Fibroblast of villous mesenchyme (primary cell): ENCODE measurements around the gene KIF5A. TPM values are rescaled to one million over a fixed set of nuclear protein-coding genes. Genes with fewer than 3 reads are reported as not detected.

ENCODE experiments used
- DNase-seq: peaks from one replicate; pipeline ENCODE4 v3.0.0-alpha.2; 2010; ENCODE audit warnings: low read depth
- H3K4me3 ChIP-seq: 2 replicates; pipeline ENCODE4 v1.5.1; 2011; ENCODE audit warnings: low read depth, mild to moderate bottlenecking, low read length
- total RNA-seq: library from RNA; depleted of rRNA; stranded (reverse); fragments of >200 nt; gene quantifications from 2 replicates; pipeline ENCODE4 v1.2.3, GENCODE V29; 2012
- TF ChIP-seq, protein P1 (sequence below): IDR thresholded peaks from 2 replicates; pipeline ENCODE4 v1.5.1; 2012; ENCODE audit warnings: low read depth, mild to moderate bottlenecking, low read length; ENCODE audit not compliant: insufficient read depth

The KIF5A gene
- total RNA-seq, 1 donor, result 0.86 TPM

DNA sequence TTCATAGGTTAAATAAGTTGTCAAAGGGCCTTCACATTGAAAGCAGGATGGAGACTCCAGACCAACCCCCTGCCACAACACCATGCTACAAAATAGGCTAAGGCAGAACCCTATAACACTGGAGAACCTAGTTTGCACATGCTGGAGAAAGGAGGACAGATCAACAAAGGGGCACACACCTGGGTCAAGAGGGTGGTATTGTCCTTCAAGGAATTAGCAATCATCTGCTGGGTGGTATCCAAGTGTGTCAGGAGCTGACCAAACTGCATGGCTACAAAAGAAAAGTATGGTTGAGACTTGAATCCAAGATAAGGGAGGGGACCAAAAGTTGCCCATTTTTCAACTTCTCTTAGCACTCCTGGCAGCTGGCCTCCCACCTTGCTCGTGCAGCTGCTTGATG is 18.0 kb upstream of the KIF5A start:
- TF ChIP-seq, protein P1, sequence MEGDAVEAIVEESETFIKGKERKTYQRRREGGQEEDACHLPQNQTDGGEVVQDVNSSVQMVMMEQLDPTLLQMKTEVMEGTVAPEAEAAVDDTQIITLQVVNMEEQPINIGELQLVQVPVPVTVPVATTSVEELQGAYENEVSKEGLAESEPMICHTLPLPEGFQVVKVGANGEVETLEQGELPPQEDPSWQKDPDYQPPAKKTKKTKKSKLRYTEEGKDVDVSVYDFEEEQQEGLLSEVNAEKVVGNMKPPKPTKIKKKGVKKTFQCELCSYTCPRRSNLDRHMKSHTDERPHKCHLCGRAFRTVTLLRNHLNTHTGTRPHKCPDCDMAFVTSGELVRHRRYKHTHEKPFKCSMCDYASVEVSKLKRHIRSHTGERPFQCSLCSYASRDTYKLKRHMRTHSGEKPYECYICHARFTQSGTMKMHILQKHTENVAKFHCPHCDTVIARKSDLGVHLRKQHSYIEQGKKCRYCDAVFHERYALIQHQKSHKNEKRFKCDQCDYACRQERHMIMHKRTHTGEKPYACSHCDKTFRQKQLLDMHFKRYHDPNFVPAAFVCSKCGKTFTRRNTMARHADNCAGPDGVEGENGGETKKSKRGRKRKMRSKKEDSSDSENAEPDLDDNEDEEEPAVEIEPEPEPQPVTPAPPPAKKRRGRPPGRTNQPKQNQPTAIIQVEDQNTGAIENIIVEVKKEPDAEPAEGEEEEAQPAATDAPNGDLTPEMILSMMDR, result no peak
- H3K4me3 ChIP-seq, result no peak overlapping the region
- DNase-seq, result no peak

DNA sequence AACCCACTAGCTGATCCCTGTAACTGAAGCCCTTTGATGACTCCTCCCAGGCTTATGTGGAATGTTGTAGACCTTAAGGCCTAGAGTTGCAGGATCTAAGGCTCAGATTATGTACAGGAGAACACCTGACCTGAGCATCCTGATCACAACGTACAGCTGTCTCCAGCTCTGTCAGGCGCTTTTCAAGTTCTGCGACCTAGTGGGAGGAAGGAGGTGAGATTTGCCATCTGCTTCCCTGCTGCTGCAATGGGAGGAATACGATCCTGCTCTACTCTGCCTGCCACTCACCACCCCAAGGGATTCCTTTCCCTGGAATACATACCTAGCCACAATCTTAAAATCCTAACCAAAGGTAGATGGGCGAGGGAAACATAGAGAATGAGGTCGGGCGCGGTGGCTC is 16.7 kb upstream of the KIF5A start:
- no peak for DNase-seq
- H3K4me3 ChIP-seq, result no peak overlapping the region
- TF ChIP-seq, protein P1, result no peak

DNA sequence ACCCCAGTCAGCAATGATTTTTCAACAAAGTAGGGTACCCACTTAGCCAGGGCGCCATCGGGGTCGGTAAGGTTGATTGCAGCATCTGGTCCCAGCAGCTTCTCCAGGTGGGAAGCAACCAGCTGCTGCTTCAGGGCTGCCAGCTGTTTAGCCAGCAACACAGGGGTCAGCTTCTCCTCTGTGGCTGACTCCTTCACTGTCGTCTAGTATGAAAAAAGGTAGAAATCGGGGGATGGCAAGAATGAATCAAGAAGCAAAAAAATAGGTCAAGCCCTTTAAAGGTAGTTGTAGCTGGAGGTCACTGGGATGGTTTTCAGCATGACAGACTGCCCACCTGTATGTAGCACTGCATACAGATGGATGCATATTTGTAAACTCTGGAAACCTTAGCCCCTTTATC is 15.6 kb upstream of the KIF5A start:
- TF ChIP-seq, protein P1, result no peak
- no peak for DNase-seq
- H3K4me3 ChIP-seq, result no peak overlapping the region

- TF ChIP-seq, protein P1, result no peak
- H3K4me3 ChIP-seq, result no peak overlapping the region
- no peak for DNase-seq
These were observed 14.8 kb upstream of the KIF5A start for GRCh38 chr12:57534991-57535543.

DNA sequence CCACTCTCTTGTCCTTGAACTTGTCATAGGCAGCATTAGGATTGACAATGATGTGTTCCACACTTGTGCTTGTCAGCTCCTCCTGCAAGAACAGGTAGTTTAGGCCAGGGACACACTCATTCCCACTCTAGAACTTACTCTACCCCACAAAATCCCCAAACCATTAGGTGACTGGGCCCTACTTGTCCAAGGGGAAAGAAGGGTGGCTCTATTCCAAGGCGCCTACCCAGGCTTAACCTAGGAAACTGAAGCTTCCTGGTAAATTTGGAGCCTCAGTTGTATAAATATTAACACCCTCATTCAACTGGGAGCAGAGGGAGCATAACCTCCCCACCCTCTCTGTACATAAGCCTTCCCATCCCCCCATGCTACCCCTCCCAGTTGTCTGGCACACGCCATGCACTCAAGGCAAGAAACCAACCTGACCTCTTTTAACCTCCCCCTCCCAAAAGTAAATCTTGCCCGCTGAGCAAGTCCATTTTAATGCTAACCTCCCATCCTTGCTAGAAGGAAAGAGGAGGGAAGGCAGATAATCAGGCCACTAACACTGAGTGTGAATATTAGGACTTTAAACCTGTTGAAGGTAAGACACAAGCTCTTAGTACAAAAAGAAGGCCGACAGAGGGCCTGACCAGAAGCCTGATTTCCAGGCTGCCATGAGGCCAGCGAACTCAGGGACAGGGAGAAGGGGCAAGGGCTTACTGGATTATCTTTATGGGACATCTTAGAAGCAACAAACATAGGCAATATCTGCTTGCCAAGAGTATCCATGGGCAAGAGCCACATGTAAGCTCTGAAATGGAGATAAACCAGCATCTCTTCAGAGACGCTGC is 13.9 kb upstream of the KIF5A start:
- TF ChIP-seq, protein P1, result no peak
- no peak overlapping the region for H3K4me3 ChIP-seq
- no peak for DNase-seq

- DNase-seq, result no peak
- TF ChIP-seq, protein P1, result no peak
These were observed 13.3 kb upstream of the KIF5A start for GRCh38 chr12:57536597-57536942.

DNA sequence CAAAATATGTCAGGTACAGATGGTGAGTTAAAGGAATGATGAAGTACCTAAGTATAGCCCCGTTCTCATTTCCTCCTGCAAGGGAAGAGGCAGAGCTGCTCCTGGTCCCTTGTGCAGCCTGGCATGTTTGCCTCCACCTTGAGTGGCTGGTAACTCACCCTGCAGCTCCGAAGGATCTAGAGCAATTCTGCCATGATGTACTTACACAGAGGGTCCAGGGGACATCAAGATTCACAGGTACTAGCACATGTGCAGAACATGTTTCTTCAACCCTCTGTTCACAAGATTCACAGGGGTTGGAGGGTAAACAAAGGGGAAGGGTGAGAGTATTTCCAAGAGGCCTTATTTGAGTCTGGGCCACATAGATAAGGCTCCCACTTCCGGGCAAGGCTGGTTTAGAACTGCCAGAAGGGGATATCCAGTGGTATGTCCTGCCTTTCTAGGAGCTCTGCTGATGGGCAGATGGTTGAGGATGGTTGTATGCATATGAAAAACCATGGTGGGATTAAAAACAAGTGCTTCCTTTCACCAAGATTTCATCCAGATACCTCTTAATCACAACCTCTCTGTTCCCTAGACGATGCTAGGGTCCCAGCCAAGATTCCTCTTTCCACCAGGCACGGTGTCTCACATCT is 10.6 kb upstream of the KIF5A start:
- no peak overlapping the region for H3K4me3 ChIP-seq
- TF ChIP-seq, protein P1, result no peak
- no peak for DNase-seq

More at GRCh38 chr12:57536597-57536942, 13.3 kb upstream of the KIF5A start:
- no peak overlapping the region for H3K4me3 ChIP-seq
